Ecto neural progenitor cell (in vitro differentiated cells): Measurements from ENCODE around the gene ASB16.
"Not testable (repeated sequence)": the region's sequence is repeated elsewhere in the genome, so short reads cannot be mapped to it uniquely, and the experiment has no call there.

Source experiments
- DNase-seq: peaks from one replicate; pipeline ENCODE4 v3.0.0-alpha.2; 2018; ENCODE audit warnings: low spot score

Gene ASB16

GRCh38 chr17:44147812-44148211, 22.7 kb upstream of the ASB16 start:
- DNase-seq: no peak

GRCh38 chr17:44149066-44149465, 21.4 kb upstream of the ASB16 start:
- not testable (repeated sequence) for DNase-seq

- DNase-seq: no peak
Measured at GRCh38 chr17:44149750-44150329, 20.7 kb upstream of the ASB16 start.

- no peak for DNase-seq
Measured at GRCh38 chr17:44152875-44153274, 17.6 kb upstream of the ASB16 start.

- no peak for DNase-seq
Measured at GRCh38 chr17:44155488-44155887, 15.0 kb upstream of the ASB16 start.

- no peak for DNase-seq
Measured at GRCh38 chr17:44159519-44160210, 10.8 kb upstream of the ASB16 start.

- no peak for DNase-seq
Measured at GRCh38 chr17:44164476-44164875, 6.0 kb upstream of the ASB16 start.

- no peak for DNase-seq
Measured at GRCh38 chr17:44167181-44167861, 3.2 kb upstream of the ASB16 start.

- no peak for DNase-seq
Measured at GRCh38 chr17:44170135-44170498, 387 bp upstream of the ASB16 start.

- no peak for DNase-seq
Measured at GRCh38 chr17:44171931-44172455, 1.5 kb downstream of the ASB16 start.

GRCh38 chr17:44174427-44174826, 3.9 kb downstream of the ASB16 start:
- no peak for DNase-seq

GRCh38 chr17:44176257-44176656, 5.8 kb downstream of the ASB16 start:
- no peak for DNase-seq

- DNase-seq: no peak
Measured at GRCh38 chr17:44176671-44177501, 6.4 kb downstream of the ASB16 start.

GRCh38 chr17:44177640-44178039, 7.1 kb downstream of the ASB16 start:
- DNase-seq: no peak

- DNase-seq: no peak
Measured at GRCh38 chr17:44178133-44178532, 7.6 kb downstream of the ASB16 start.

GRCh38 chr17:44183024-44183423, 12.5 kb downstream of the ASB16 start:
- DNase-seq: no peak

GRCh38 chr17:44184212-44184810, 13.8 kb downstream of the ASB16 start:
- no peak for DNase-seq

GRCh38 chr17:44186307-44187130, 16.0 kb downstream of the ASB16 start, which contains the start of gene TMUB2:
Gene TMUB2, plus strand, starts transcription at chr17:44186972. Its CDS starts 737 bp downstream, at chr17:44187709.
- DNase-seq: peak; percentile 100

GRCh38 chr17:44187131-44187899, 16.8 kb downstream of the ASB16 start:
- DNase-seq: no peak
